Measurements from ENCODE around the gene PGAP2.

PGAP2 gene

DNA sequence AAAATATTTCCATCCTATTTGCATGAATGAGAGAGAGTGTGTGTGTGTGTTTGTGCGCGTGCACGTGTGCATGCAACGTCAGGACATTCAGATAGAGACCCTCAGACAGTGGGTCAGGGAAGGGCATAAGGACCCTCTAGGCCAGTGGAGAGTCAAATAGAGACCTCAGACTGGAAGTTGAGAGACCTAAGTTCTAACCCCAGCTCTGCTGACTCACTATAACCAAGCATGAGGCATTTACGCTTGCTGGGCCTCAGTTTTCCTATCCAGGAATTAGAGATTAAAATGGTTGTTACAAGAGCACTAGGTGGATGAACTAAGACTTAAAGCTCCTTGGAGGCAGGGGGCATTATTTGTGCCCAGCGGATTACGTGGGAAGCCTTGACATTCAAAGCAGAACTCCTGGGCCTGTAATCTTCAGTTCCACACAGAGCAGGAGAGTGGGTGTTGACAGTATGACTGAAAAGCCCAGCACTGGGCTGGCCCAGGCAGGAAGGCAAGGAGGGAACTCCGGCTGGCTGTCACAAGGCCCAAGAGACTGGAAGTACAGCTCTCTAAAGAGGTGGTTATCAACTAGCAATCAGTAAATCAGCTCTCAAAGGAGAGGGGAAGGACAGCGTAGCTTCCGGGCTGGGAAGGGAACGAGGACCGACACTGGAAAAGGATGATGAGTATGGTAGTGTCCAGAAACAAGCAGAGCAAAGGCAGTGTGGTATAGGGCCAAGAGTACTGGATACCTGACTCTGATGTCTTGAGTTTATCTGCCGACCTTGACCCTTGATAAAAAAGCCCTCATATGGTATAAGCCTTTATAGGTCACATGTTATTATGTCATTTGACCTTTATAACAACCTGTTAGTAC, 23.2 kb downstream of the PGAP2 start:
- no peak for DNase-seq (ENCODE audit: low read depth in 2 of 2, low spot score in 1 of 2)

DNA sequence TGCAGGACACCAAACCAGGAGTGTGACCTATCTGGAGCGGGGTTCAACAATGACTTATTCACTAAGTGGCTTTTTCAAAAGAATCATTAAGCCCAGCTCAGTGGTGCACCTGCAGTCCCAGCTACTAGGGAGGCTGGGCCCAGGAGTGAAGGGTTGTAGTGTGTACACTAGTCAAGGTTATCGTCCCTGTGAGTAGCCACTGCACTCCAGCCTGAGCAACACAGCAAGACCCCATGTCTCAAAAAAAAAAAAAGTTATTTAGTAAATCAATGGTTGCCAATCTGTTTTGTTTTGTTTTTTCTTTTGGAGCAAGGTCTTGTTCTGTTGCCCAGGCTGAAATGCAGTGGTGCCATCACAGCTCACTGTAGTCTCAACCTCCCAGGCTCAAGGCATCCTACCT, 24.5 kb downstream of the PGAP2 start:
- no peak for DNase-seq (ENCODE audit: low read depth in 2 of 2, low spot score in 1 of 2)

DNA sequence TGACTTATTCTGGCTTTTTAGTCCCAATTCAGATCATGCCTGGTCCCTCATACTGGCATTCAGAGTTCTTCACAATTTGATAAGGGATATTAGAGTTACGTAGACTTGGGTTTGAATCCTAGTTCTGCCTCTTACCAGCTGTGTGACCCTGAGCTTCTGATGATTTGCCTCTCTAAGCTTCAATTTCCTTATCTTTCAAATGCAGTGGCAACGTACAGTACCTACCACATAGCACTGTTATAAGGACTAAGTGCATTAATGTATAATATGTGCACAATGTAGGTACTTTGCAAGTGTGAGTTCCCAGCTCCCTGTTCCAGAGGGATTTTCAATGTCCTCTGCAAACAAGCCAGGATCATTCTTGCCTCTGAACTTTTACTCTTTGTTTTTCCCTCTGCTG, 25.1 kb downstream of the PGAP2 start:
- DNase-seq (ENCODE audit: low read depth in 2 of 2, low spot score in 1 of 2): no peak

DNA sequence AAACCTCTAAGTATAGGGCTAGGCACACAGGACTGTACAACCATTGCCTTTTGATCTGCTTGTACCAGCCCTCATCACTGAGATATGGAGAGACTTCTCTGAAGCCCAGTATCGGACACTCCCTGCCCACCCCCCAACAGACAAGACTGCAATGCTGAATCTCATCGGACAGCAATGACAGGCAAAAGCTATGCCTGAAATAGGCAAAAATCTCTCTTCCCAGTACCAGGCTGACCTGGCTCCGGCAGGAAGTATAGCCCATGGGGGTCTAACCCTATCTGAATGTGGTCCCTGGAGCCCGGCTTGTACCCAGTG, 25.9 kb downstream of the PGAP2 start:
- DNase-seq (ENCODE audit: low read depth in 2 of 2, low spot score in 1 of 2): no peak

DNA sequence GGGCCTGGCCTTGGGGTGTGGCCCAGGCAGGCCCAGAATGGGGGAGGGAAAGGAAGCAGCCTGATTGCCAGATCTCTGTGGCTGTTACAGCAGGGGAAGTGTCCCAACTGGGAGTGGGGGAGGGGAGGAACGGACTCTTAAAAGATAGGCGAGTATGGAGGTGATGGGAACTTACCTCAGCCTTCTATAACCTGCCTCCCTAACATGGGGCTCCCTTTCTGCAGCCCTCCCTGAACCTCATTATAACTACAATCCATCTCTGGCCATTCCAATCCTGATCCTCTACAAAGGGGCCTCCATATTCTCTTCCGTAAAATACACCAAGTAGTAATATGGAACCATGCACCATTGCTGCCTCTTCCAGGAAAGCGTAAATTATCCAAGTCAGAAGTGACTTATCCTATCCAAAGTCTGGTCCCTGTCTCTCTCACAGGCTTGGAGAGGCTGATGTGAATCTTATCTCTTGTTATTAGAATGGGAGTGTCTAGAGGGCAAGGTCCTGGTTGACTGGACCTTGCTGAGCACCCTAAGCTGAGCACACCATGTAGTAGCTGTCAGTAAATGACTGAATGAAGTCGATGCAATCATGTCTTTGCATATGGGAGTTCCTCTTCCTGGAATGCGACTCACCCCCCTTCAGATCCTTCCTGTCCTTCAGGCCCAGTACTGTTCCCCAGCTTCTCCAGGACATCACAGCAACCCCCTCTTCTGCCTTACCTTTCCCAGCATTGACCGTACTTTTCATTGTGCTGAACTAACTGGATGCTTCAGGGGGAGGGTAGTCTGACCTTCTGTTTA, 26.5 kb downstream of the PGAP2 start:
- no peak for DNase-seq (ENCODE audit: low read depth in 2 of 2, low spot score in 1 of 2)

DNA sequence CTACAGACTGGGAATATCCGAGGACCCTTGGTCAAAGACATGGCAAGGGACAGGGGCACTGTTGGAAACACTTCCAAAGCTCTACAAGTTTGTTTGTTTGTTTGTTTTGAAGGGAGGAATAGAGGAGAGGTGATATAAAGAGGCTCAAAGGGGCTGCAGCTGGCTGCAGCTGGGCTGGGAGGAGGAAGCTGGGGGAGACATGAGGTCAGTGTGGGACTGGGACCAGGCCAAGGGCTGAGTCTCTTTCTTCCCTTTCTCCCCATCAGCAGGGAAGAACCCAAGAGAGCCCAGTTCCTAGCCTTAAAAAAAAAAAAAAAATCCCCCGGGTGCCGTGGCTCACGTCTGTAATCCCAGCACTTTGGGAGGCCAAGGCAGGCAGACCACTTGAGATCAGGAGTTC, 27.4 kb downstream of the PGAP2 start:
- DNase-seq (ENCODE audit: low read depth in 2 of 2, low spot score in 1 of 2): no peak

DNA sequence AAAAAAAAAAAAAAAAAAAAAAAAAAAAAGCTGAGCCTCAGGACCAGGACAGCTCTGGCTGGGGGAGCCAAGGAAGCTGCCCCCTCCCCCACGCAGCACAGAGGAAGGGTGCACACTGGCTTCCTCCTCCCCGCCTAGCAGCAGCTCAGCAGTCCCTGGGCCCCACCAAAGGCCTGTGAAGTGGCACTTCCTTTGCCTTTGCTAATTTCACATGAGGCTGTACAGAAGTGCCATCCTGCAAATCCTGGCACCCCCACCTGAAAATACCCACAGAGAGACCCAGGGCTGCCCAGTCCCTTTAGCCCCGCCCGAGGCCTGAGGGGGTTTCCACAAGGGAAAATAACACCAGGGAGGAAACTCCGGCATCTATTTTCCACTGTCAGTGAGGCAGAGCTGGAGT, 28.5 kb downstream of the PGAP2 start:
- no peak for DNase-seq (ENCODE audit: low read depth in 2 of 2, low spot score in 1 of 2)

DNA sequence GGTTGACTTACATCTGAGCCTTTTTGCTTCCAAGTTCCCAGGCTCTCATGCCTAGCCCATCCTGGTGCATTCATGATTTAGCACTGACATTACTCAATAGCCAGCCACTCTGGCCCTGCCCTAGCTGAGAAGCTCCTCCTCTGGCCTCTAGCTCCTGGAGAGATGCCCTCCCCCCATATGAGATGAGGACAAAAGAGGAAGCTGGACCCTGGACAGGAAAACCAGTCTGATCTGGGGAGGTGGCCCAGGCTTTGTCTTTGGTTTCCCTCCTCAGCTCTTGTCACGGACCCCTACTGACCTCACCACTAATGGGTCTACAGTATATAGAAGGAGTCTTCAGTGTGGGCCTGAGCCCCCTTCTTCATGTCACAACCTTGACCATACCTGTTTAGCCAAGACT, 29.4 kb downstream of the PGAP2 start:
- DNase-seq (ENCODE audit: low read depth in 2 of 2, low spot score in 1 of 2): no peak

DNA sequence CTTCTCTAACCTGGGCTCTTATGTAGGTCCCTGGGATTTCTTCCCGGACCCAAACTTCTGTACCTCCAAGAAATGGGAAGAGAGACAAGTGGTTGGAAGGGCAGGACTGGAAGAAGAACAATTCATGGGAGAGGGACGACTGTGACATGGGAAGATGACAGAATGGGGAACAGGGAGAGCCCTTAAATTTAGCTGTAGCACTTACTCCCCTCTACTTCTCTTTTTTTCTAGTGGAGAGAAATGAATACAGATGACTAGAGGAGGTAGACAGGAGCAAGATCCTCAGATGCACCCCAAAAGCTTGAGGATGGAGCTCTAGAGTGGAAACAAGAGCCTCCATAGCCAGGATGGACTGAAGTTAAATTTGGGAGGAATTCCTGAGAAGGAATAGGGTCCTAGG, 30.1 kb downstream of the PGAP2 start:
- DNase-seq (ENCODE audit: low read depth in 2 of 2, low spot score in 1 of 2): no peak

DNA sequence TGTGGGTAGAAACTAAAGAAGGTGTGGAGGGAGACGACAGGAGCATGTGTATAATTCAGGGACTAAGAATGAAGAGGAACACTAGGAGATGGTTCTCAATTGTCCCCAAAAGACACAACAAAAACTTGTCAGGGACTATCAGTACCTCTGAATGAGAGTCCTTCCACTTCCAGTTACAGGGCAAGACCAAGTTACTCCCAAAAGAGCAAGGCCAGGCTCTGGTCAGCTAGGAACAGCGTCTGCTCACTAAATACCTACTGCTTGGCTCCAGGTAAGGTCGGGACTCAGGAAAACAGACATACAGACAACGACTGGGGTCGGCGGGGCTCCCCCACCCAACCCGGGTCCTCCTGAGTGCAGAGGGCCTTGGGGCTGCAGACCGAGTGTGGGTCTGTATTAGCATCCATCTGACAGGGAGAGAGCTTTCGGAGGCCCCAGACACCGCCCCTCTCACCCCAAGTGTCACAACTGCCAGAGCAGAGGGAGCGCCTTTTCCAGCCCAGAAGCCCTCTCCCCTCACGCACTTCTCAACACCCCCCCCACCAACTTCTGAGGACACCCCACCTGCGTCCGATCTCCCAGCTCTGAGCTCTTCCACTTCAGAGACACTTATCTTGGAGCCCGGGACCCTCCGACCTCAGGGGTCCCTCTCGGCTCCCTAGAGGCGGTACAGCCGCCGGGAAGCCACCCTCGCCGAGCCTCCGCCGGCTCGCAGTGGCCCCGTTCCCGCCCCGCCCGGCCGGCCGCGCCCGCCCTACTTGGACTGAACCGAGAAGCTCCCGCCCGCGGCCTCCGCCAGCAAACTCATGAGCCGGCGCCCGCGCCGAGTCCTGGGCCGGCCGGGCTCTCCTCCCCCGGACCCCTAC, 31.9 kb downstream of the PGAP2 start:
- DNase-seq (ENCODE audit: low read depth in 2 of 2, low spot score in 1 of 2): no peak

DNA sequence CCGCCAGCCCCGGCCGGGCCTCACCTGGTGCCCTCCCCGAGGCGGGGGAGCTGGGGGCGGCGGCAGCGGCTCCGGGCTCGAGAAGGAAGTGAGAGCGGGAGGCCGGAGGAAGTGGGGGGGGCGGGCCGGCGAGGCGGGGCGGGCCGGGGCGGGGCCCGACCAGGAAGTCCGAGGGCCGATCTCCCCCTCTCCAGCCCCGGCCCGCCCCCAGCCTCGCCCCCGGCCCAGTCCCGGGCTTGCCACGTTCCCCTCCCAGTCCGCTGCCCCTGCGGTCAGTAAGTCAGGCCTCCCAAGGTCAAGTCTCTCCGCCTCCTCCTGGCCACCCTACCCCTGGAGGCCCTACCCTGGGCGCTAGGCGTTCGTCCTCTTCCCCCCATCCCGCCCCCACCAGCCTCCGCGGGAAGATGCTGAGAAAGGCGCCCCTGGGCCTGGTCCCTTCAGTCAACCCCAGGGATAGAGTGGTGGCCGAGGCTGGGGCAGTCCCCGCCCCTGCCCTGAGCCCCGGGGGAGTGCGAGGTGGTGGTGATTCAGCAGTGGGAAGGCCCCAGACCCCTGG, 32.6 kb downstream of the PGAP2 start, which contains the start of gene RHOG:
TSS of gene RHOG (minus strand) at position 90 of the 556 bp plus-strand sequence. CDS start 12,821 bp downstream, outside the sequence.
- DNase-seq (ENCODE audit: low read depth in 2 of 2, low spot score in 1 of 2): peak in 1 of 2 donors; percentile 51

DNA sequence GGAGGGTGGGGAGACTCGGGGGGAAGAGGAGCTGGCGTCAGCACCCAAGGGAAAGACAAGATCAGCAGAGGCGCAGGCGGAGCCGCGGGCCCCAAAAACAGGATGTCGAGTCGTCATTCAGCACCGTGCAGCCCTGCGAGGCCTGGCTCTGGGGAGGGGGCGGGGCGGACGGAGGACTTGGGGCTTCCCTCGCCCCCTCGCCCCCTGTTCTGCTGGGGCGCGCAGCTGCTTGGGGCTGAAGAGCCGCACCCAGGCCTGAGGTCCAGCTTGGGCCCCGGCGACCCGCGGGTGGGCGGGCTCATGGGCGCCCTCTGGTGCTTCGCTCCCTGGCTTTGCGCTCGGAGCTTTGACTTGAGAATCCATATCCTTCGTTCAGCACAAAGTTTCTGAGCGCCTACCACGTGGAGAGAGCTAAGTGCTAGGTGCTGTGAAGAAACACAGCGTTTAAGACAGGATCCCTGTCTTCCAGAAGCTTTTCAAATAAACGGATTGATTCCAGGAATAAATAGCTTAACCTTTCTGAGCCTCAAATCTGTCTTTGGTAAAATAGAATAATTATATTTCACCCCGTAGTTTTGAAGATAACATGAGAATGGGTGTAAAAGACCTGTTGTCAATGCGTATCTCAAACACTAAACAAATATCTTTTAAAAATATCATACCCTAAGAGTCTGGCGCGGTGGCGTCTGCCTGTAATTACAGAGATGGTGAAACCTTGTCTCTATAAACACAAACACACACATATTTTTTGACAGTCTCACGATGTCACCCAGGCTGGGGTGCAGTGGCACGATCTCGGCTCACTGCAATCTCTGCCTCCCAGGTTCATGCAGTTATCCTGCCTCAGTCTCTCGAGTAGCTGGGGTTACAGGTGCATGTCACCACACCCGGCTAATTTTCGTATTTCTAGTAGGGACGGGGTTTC, 33.3 kb downstream of the PGAP2 start:
- peak; percentile 77 to 82 for DNase-seq (ENCODE audit: low read depth in 2 of 2, low spot score in 1 of 2)

DNA sequence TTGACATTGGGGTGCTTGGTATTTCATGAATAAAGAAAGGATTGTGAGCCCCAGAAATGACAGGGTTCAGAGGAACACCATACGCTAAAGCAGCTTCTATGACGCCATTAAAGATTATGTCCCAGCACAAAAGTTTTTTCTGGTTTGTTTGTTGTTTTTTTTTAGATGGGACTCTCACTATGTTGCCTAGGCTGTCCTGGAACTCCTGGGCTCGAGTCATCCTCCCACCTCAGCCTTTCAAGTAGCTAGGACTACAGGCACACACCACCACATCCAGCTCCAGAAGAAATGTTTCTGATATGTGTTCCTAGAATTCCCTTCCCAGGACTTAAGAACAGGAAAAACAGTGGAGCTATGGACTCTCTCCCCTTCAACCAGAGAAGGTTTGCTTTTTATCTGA, 35.0 kb downstream of the PGAP2 start:
- no peak for DNase-seq (ENCODE audit: low read depth in 2 of 2, low spot score in 1 of 2)

DNA sequence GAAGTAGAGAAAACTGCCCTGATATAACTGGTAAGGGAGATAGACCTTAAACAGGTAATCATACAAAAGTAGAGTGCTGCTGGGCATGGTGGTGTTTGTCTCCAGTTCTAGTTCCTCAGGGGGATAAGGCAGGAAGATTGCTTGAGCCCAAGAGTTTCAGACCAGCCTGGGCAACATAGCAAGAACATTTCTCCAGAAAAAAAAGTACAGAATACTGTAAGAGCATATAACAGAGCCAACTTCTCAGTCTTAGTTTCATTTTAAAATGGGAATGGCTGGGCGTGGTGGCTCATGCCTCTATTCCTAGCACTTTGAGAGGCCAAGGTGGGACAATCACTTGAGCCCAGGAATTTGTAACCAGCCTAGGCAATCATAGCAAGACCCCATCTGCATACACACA, 36.9 kb downstream of the PGAP2 start:
- no peak for DNase-seq (ENCODE audit: low read depth in 2 of 2, low spot score in 1 of 2)

DNA sequence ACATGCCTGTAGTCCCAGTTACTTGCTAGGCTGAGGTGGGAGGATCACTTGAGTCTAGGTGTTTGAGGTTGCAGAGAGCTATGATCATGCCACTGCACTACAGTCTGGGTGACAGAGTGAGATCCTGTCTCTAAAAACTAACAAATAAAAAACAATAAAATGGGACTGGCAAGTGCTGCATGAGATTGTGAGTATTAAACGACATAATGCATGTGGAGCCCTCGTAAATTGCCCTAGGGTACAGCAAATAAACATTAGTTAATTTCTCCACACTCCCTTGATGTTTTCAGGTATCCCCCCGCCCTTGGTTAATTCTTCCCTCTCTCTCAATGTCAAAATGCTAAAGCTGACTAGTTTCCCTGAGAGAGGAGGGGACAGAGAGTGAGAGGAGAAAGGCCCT, 37.3 kb downstream of the PGAP2 start:
- no peak for DNase-seq (ENCODE audit: low read depth in 2 of 2, low spot score in 1 of 2)

DNA sequence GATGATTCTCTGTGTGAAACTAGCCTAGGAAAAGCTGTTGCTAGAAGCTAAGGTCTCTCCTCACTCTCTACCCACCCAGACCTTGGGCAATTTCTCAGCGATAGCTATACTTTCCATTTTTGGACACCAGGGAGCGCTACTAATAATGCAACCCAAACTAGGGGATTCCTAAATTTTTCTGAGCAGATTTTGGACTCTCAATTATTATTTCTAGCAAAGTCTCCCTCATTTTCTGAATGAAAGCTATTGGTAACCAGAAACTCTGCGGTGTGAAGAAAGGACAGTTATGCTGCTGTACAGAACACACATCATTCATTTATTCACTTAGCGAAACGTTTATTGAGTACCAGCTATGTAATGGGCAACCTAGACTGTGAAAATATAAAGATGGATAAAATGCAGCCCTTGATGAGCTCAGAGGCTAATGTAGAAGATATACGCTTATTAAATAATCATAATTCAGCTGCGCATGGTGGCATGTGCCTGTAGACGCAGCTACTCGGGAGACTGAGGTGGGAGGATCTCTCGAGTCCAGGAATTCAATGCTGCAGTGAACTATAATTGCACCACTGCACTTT, 41.0 kb downstream of the PGAP2 start:
- no peak for DNase-seq (ENCODE audit: low read depth in 2 of 2, low spot score in 1 of 2)

DNA sequence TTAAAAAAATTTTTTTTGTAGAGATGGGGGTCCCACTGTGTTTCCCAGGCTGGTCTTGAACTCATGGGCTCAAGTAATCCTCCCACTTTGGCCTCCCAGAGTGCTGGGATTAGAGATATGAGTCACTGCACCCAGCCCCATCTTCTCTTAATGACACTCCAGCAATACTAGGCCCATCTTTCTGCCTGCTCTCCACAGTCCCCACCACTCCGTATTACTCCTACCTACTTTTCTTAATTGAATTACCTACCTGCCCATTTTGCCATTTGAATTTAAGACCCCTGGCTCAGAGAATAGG, 45.1 kb downstream of the PGAP2 start:
- no peak for DNase-seq (ENCODE audit: low read depth in 2 of 2, low spot score in 1 of 2)

DNA sequence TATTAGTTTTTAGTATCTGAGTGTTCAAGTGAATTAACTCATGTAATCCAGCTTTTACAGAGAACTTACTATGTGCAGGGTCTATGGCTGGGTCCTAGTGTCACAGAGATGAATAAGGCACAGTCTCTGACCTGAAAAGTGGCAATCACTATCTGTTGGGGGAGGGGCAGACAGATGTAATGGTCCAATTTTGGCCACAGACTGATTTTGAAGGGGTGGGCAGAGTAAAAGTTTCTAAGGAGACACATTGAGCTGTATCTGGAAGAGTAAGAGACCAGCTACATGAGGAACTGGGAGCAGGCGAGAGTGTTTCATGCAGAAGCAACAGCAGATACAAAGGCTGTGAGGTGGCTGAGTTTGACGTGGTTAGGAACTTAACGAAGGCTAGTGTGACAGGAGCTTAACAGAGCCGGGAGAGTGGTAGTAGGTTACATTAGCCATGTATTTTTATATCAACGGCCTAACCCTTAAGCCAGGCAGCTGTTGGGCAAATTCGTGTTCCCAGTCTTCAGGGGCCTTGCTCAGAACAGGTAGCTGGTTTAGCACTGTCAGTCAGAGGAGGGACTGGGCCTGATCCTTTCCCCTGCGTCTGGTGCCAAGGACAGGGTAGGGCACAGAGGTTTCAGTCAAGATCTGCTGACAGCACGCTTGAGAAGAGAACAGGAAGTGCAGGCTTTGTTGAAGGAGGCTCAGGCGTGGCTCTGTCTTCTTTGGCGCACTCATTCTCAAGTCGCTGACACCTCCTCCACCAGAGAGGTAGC, 45.7 kb downstream of the PGAP2 start:
- no peak for DNase-seq (ENCODE audit: low read depth in 2 of 2, low spot score in 1 of 2)

DNA sequence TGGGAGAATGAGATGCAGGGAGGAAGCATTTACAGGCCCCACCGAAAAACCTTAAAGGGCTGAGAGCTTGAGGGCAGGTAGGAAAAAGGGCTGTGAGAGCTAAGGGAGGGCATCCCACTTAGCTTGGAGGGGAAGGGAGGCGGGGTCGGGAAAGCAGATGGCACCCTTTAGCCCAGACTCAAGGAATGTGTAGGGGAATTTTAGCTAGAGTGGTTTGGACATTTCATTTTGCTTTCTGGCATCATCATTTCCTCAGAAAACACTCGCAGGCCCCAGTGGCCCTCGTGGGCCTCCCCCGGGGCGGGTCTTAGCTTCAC, 46.3 kb downstream of the PGAP2 start:
- no peak for DNase-seq (ENCODE audit: low read depth in 2 of 2, low spot score in 1 of 2)

All from stimulated activated CD8-positive, alpha-beta memory T cell treated with anti-CD3 and anti-CD28 coated beads, Interleukin-4, amount 100 ng/mL, for 1 hour (primary cell).